ENCODE results near the gene C1orf21. TPM values are rescaled to one million over a fixed set of nuclear protein-coding genes. Genes with fewer than 3 reads are reported as not detected.

Gene C1orf21
- total RNA-seq, 1 experiment from 2014 or later = 28.5 TPM

DNA sequence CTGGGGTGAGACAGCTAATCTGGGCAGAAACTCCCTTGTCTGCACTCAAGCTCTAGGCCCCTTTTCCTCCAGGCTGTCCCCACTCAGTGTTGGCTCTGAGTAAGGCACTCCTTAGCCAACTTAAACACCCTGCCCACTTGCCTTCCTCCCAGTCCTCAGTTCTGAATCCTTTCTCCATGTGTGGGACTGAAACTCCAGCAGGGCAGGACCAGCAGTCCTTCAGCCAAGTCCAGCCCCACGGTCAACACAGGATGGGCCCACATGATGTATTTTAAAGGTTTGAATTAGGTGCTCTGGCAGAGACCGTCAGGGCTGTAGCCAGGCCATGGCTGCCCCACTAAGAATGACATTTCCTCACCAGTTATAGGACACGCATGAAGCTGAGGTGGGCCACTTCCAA, 260.0 kb downstream of the C1orf21 start:
- Mint-ChIP-seq H3K9me3 (peaks cover 24% of the 10 kb centered on the region), H3K27me3 (ENCODE audit: low read depth) (peaks cover 6% of the 10 kb centered on the region), H3K4me3 (no peak overlapping the region), H3K36me3 (no peaks in the 10 kb centered on the region), H3K27ac (no peak overlapping the region), H3K4me1 (no peaks in the 10 kb centered on the region)
- CTCF ChIA-PET = interaction anchor here (0.5 to 1.4 kb wide), 2 partner anchors 17 to 1211 kb away, joined by 3 to 4 read pairs; no protein-coding TSS in a partner anchor
- no peak for DNase-seq (ENCODE audit: low spot score)
- ATAC-seq = no peak; the same call in 1 of the 2 replicates
- POLR2A ChIA-PET = no interaction called here
- no peak for TF ChIP-seq ZBTB21 (CRISPR knock-in tag; IDR thresholded peaks at IDR 0.05; ENCODE audit: borderline replicate concordance)
- TF ChIP-seq, protein P1, sequence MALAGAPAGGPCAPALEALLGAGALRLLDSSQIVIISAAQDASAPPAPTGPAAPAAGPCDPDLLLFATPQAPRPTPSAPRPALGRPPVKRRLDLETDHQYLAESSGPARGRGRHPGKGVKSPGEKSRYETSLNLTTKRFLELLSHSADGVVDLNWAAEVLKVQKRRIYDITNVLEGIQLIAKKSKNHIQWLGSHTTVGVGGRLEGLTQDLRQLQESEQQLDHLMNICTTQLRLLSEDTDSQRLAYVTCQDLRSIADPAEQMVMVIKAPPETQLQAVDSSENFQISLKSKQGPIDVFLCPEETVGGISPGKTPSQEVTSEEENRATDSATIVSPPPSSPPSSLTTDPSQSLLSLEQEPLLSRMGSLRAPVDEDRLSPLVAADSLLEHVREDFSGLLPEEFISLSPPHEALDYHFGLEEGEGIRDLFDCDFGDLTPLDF (CRISPR knock-in tag; IDR thresholded peaks at IDR 0.05) = no peak
- TF ChIP-seq IRF2 (CRISPR knock-in tag; IDR thresholded peaks at IDR 0.05; ENCODE audit: borderline replicate concordance, low read depth) = no peak
- TF ChIP-seq, protein P2, sequence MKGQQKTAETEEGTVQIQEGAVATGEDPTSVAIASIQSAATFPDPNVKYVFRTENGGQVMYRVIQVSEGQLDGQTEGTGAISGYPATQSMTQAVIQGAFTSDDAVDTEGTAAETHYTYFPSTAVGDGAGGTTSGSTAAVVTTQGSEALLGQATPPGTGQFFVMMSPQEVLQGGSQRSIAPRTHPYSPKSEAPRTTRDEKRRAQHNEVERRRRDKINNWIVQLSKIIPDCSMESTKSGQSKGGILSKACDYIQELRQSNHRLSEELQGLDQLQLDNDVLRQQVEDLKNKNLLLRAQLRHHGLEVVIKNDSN (CRISPR knock-in tag; IDR thresholded peaks at IDR 0.05) = no peak

DNA sequence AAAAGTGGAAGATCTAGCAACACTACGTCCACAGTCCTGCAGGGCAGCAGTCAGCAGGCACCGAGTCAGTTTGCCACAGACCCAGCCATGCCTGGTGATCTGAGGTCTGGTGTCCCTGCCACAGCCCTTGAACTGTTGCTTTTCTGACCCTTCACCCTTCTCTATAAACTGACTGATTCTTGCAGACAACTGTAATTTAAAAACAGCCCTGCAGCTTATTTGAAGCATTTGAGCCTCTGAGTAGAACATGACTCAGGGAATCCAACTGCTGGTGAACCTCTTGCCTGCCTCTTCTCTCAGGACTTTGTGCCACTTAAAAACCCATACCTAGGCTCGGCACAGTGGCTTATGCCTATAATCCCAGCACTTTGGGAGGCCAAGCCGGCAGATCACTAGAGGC, 260.6 kb downstream of the C1orf21 start:
- Mint-ChIP-seq H3K27me3 (ENCODE audit: low read depth) (peaks cover 6% of the 10 kb centered on the region), H3K27ac (no peak overlapping the region), H3K36me3 (no peaks in the 10 kb centered on the region), H3K4me1 (no peaks in the 10 kb centered on the region), H3K9me3 (peaks cover 29% of the 10 kb centered on the region), H3K4me3 (no peak overlapping the region)
- DNase-seq (ENCODE audit: low spot score) (no peak), ATAC-seq (no peak)
- CTCF ChIA-PET = interaction anchor here (1.4 kb wide), 1 partner anchor 16 kb away, joined by 4 read pairs; no protein-coding TSS in a partner anchor
- TF ChIP-seq, protein P3, sequence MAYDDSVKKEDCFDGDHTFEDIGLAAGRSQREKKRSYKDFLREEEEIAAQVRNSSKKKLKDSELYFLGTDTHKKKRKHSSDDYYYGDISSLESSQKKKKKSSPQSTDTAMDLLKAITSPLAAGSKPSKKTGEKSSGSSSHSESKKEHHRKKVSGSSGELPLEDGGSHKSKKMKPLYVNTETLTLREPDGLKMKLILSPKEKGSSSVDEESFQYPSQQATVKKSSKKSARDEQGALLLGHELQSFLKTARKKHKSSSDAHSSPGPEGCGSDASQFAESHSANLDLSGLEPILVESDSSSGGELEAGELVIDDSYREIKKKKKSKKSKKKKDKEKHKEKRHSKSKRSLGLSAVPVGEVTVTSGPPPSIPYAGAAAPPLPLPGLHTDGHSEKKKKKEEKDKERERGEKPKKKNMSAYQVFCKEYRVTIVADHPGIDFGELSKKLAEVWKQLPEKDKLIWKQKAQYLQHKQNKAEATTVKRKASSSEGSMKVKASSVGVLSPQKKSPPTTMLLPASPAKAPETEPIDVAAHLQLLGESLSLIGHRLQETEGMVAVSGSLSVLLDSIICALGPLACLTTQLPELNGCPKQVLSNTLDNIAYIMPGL (CRISPR knock-in tag; IDR thresholded peaks at IDR 0.05) = no peak
- TF ChIP-seq ATF1 (CRISPR knock-in tag; IDR thresholded peaks at IDR 0.05) = no peak
- TF ChIP-seq, protein P4, sequence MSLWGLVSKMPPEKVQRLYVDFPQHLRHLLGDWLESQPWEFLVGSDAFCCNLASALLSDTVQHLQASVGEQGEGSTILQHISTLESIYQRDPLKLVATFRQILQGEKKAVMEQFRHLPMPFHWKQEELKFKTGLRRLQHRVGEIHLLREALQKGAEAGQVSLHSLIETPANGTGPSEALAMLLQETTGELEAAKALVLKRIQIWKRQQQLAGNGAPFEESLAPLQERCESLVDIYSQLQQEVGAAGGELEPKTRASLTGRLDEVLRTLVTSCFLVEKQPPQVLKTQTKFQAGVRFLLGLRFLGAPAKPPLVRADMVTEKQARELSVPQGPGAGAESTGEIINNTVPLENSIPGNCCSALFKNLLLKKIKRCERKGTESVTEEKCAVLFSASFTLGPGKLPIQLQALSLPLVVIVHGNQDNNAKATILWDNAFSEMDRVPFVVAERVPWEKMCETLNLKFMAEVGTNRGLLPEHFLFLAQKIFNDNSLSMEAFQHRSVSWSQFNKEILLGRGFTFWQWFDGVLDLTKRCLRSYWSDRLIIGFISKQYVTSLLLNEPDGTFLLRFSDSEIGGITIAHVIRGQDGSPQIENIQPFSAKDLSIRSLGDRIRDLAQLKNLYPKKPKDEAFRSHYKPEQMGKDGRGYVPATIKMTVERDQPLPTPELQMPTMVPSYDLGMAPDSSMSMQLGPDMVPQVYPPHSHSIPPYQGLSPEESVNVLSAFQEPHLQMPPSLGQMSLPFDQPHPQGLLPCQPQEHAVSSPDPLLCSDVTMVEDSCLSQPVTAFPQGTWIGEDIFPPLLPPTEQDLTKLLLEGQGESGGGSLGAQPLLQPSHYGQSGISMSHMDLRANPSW (CRISPR knock-in tag; conservative IDR thresholded peaks at IDR 0.05; ENCODE audit: low read depth) = no peak
- no peak for TF ChIP-seq ZNF671 (CRISPR knock-in tag; IDR thresholded peaks at IDR 0.05)
- no peak for TF ChIP-seq ZNF219 (CRISPR knock-in tag; IDR thresholded peaks at IDR 0.05; ENCODE audit: borderline replicate concordance)
- TF ChIP-seq, protein P5, sequence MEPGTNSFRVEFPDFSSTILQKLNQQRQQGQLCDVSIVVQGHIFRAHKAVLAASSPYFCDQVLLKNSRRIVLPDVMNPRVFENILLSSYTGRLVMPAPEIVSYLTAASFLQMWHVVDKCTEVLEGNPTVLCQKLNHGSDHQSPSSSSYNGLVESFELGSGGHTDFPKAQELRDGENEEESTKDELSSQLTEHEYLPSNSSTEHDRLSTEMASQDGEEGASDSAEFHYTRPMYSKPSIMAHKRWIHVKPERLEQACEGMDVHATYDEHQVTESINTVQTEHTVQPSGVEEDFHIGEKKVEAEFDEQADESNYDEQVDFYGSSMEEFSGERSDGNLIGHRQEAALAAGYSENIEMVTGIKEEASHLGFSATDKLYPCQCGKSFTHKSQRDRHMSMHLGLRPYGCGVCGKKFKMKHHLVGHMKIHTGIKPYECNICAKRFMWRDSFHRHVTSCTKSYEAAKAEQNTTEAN (CRISPR knock-in tag; IDR thresholded peaks at IDR 0.05) = no peak
- TF ChIP-seq CREB1 (CRISPR knock-in tag; IDR thresholded peaks at IDR 0.05) = no peak
- TF ChIP-seq FOXP1 (CRISPR knock-in tag; IDR thresholded peaks at IDR 0.05; ENCODE audit: borderline replicate concordance) = no peak
- no peak for TF ChIP-seq ZNF416 (CRISPR knock-in tag; IDR thresholded peaks at IDR 0.05)
- TF ChIP-seq GABPB1 (CRISPR knock-in tag; IDR thresholded peaks at IDR 0.05) = no peak
- no peak for TF ChIP-seq RELA (CRISPR knock-in tag; IDR thresholded peaks at IDR 0.05; ENCODE audit: borderline replicate concordance)
- no peak for TF ChIP-seq ETV6 (CRISPR knock-in tag; IDR thresholded peaks at IDR 0.05)
- POLR2A ChIA-PET = no interaction called here

Data from WTC11 (cell line).